AG04449 (cell line): ENCODE results near the gene LNX2.

Source experiments
- CTCF ChIA-PET: fragments of 350-600 bp; formaldehyde crosslinking; extraction: SDS; loops from one replicate; lab custom pipeline; 2021; ENCODE audit warnings: antibody characterized with exemption; lab: Yijun Ruan, JAX
- POLR2A ChIA-PET: fragments of 400-600, 350-600 bp; formaldehyde crosslinking; extraction: SDS; loops from one replicate; lab custom pipeline; 2020; ENCODE audit warnings: antibody characterized with exemption, inconsistent platforms; lab: Yijun Ruan, JAX
- DNase-seq: peaks from one replicate; pipeline ENCODE4 v3.0.0-alpha.2; 2010; ENCODE audit warnings: low read depth, low spot score
- H3K4me3 ChIP-seq: 2 replicates; pipeline ENCODE4 v1.5.1; 2011; ENCODE audit warnings: low read depth, mild to moderate bottlenecking, control low read depth, low read length
- CTCF ChIP-seq: IDR thresholded peaks from one replicate; pipeline ENCODE4 v1.5.1; 2011; ENCODE audit warnings: mild to moderate bottlenecking, moderate library complexity, low read length, control low read depth, inconsistent platforms; ENCODE audit not compliant: insufficient read depth; ENCODE audit errors: missing control alignments

LNX2 gene

GRCh38 chr13:27654816-27655215 lies 34.5 kb upstream of the LNX2 start:
- POLR2A ChIA-PET = no interaction called here
- DNase-seq = no peak
- no peak for TF ChIP-seq CTCF
- no peak overlapping the region for H3K4me3 ChIP-seq
- CTCF ChIA-PET = interaction anchor here (1.6 kb wide), 1 partner anchor 174 kb away, joined by 3 read pairs; no protein-coding TSS in a partner anchor

- no peak for DNase-seq
- ChIA-PET POLR2A (no interaction called here), CTCF (interaction anchor here (1.6 kb wide), 1 partner anchor 175 kb away, joined by 3 read pairs; no protein-coding TSS in a partner anchor)
- TF ChIP-seq CTCF = no peak
- H3K4me3 ChIP-seq = no peak overlapping the region
Measured at GRCh38 chr13:27654059-27654458, 33.7 kb upstream of the LNX2 start.

GRCh38 chr13:27650312-27650711 lies 30.0 kb upstream of the LNX2 start:
- ChIA-PET POLR2A (no interaction called here), CTCF (interaction anchor here (0.8 kb wide), 1 partner anchor 176 kb away, joined by 3 read pairs; no protein-coding TSS in a partner anchor)
- no peak for DNase-seq
- TF ChIP-seq CTCF = no peak
- no peak overlapping the region for H3K4me3 ChIP-seq

GRCh38 chr13:27644302-27644701 lies 24.0 kb upstream of the LNX2 start:
- H3K4me3 ChIP-seq = no peak overlapping the region
- CTCF ChIA-PET = interaction anchor here (4.5 kb wide), 1 partner anchor 183 kb away, joined by 14 read pairs; no protein-coding TSS in a partner anchor
- TF ChIP-seq CTCF = no peak
- POLR2A ChIA-PET = no interaction called here
- DNase-seq = peak; percentile 53

- POLR2A ChIA-PET = no interaction called here
- no peak for TF ChIP-seq CTCF
- CTCF ChIA-PET = interaction anchor here (0.9 to 4.5 kb wide), 3 partner anchors 9 to 270 kb away, joined by 3 to 14 read pairs (median 4); no protein-coding TSS in a partner anchor
- DNase-seq = no peak
- H3K4me3 ChIP-seq = no peak overlapping the region
Measured at GRCh38 chr13:27643334-27644132, 23.2 kb upstream of the LNX2 start.

- ChIA-PET POLR2A (no interaction called here), CTCF (interaction anchor here (1.0 to 1.4 kb wide), 3 partner anchors 12 to 185 kb away, joined by 3 to 4 read pairs (median 4); no protein-coding TSS in a partner anchor)
- TF ChIP-seq CTCF = no peak
- no peak for DNase-seq
- no peak overlapping the region for H3K4me3 ChIP-seq
Measured at GRCh38 chr13:27641711-27642502, 21.6 kb upstream of the LNX2 start.
